GM19463 (cell line): Measurements from ENCODE around the gene FMOD.

ENCODE experiments used
- ATAC-seq: cut with Tn5 transposase; IDR thresholded peaks from one replicate; pipeline ENCODE4 v1.9.1; 2021; ENCODE audit warnings: mild to moderate bottlenecking, moderate library complexity; ENCODE audit not compliant: unreplicated experiment

Gene FMOD

GRCh38 chr1:203351037-203351625 lies at the start of gene FMOD:
FMOD (minus strand) TSS chr1:203351122; CDS start chr1:203348270, 2,852 bp downstream.
- no peak for ATAC-seq

DNA sequence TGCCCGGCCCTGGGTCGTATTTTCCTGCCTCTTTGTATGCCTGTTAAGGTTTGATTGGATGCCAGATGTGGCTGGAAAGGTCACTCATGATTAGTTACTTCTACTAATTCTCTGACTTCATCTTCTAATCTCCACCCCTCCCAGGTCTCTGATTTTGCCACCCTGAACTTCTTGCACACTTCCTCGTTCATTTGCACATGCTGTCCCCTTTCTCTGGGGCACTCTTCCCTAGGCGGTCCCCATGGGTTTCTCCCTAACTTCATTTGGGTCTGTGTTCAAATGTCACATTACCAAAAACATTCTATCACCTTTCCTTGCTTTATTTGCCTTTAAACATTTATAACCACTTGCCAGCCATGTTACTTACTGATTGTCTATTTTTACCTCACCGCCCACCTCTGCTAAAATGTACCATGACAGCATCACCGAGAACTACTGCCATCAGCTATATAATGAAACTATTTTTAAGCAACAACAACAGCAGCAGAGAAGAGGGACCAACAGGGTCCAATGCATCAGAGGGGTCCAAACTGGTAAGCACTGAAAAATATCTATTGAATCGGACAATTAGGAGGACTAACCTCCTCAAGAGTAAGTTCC lies 45.8 kb upstream of the FMOD start:
- no peak for ATAC-seq

GRCh38 chr1:203395751-203396150 lies 44.8 kb upstream of the FMOD start:
- ATAC-seq, result no peak

DNA sequence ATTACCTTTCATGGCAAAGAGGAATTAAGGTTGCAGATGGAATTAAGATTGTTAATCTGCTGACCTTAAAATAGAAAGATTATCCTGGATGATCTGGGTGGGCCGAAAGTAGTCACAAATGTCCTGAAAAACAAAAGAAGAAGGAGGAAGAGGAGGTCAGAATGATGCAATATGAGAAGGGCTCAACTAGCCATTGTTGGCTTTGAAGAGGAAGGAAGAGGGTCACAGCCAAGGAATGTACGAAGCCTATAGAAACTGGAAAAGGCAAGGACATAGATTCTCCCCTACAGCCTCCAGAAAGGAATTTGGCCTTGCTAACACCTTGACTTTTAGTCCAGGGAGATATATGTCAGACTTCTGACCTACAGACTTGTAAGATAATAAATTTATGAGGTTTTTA lies 39.4 kb upstream of the FMOD start:
- no peak for ATAC-seq

GRCh38 chr1:203388683-203389082 lies 37.8 kb upstream of the FMOD start:
- no peak for ATAC-seq

DNA sequence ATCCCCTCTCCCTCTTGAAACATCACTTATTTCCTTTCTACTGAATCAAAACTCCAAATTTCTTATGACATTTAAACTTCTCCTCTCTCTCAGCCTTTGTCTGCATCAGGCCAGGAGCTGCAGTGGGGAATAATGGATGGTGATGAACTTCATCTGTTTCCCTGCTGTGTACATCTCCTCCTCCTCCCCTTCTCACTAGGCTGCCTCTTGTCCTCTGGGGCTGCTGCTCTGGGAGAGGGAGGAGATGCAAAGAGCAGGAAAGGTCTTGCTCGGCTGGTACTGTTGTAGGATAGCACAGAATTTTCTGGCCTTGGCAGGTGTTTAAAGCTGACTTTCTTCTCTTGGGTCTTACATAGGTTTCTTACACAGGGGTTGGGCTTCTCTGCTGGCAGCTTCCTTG lies 31.1 kb upstream of the FMOD start:
- no peak for ATAC-seq

DNA sequence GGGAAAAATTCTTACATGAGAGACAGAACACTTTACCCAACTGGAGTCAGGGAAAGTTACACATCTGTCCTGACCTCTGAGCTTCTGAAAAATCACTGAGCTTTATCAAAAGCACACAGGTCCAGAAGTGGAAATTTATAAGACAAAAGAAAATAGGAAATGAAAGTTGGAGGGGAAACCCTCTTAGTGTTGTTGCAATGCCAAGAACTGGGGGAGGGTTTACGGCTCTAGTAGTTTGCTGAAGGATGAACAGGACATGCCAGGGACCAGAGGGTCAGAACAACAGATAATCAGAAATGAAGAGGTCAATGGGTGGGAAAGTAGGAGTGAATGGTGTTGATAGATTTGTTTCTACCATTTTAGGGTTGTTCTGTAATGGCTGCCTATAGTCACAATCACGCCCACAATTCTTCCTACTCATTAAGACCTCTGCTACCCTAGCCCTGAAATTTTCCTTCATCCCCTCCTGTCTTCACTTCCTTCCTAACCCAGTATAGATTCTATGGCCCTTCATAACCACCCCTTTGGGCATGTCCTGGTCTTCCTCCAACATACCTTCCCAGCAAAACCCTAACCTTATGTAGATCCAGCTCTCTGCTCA lies 30.3 kb upstream of the FMOD start:
- no peak for ATAC-seq

- ATAC-seq, result no peak
Measured at GRCh38 chr1:203380420-203381150, 29.7 kb upstream of the FMOD start.

DNA sequence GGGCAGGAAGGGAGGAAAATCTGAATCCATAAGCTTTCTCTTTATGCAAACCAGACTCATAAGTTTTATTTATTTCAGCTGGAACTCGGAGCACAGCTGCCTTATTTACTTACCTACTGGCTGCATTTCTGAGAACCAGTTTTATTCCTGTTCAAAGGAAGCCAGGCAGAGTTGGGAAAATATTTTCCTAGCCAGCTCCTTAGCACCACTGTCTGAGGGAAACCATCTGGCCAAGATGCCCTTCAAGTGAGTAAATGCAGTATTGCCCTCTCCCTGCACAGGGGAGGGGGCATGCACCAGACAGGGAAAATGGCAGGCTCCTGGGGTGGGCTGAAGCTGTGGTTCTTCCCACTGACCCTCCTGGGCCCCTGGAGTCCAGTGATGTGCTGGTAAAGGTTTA lies 28.9 kb upstream of the FMOD start:
- ATAC-seq, result no peak

DNA sequence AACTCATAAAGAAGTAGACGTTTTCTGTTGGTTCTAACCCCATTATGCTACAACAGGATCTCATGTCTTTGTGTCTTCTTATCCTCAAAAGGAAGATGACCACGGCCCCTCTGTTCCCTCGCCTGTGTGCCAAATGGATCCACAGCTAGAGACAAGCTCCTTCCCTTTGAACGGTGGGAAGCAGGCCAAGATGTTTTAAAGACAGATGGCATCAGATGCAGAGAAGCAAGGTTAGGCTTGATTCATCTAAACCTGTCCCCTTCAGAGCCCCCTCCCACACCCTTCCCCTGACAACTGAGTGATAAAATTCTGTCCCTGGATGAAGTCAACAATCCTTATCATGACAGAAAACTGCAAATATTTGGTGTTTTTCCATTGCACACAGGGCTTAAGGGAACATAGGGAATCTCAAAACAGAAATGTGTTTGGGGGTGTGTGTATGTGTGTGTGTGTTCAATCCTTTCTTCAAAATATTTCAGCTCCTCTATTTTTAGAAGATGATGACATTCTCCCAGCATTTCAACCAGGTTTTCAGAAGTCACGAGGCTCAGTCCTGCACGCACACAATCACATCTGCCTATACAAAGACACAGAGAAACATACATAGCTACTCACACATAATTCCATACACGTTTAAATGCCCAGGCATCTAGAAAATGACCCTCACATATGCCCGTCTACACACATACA lies 27.8 kb upstream of the FMOD start:
- ATAC-seq, result no peak

DNA sequence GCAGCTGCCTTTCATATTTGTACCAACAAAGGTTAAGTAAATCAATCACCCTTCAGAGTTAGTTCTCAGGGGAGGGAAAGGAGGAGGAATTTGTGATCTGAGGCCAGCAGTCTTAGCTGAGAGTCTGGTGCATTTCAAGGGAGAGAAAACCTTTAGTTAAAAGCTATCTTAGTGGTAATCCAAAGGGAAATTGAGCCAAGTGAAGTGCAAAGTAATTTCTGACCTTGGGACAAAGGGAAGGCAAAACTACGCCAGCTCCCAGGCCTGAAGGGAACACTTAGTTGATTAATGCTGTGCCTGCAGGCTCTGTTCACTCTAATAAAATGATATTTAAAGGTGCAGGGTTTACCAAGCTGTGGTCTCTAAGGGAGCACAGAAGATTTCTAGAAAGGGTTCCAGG lies 23.1 kb upstream of the FMOD start:
- no peak for ATAC-seq

DNA sequence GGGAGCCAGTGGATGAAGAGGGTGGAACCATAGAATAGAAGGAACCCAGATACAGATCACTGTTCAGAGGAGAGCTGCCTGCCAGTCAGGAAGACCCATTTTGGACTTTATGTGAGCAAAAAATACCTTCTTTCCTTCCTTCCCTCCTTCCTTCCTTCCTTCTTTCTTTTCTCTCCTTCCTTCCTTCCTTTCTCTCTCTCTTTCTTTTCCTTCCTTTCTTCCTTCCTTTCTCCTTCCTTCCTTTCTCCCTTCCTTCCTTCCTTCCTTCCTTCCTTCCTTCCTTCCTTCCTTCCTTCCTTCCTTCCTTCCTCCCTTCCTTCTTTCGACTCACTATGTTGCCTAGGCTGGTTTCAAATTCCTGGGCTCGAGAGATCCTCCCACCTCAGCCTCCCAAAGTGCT lies 22.1 kb upstream of the FMOD start:
- no peak for ATAC-seq

- ATAC-seq, result no peak
Measured at GRCh38 chr1:203371288-203371687, 20.4 kb upstream of the FMOD start.

GRCh38 chr1:203369666-203370065 lies 18.7 kb upstream of the FMOD start:
- no peak for ATAC-seq

- ATAC-seq, result no peak
Measured at GRCh38 chr1:203368624-203369451, 17.9 kb upstream of the FMOD start.

DNA sequence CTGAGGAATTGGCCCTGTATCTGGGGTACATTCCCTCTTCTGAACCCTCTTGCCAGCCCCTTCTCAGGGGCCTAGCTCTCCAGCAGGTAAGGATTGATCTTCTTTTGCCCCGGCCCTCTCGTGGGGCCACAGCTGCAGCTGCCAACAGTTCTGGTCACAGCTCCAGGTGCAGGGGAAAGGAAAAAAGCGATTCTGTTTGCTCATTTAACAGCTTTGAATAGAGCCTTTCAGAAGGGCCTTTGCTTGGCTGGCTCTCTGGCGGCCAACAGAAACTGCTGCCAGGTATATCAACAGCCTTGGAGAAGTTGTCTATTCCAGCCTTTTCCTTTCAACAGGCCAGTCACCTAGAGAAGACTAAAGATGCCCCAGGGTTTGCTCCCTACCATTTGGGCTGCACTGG lies 16.1 kb upstream of the FMOD start:
- no peak for ATAC-seq

DNA sequence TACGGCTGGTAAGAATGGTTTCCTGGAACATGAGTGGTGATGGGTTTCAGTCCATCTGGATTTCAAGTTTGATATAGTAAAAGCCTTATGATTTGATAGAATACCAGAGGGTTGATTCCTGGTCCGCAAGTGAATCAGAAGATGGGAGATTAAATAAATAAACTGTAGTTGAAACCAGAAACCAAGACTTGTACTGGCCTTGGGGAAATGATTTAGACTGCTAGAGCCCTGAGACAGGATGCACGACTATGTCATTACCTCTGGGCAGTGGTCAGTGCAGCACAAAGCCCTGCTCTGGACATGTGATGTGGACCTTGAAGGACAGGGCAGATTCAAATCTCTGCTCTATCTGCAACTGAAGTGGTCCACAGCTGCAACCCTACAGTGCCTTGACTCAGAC lies 15.6 kb upstream of the FMOD start:
- no peak for ATAC-seq

- no peak for ATAC-seq
Measured at GRCh38 chr1:203364806-203365205, 13.9 kb upstream of the FMOD start.

DNA sequence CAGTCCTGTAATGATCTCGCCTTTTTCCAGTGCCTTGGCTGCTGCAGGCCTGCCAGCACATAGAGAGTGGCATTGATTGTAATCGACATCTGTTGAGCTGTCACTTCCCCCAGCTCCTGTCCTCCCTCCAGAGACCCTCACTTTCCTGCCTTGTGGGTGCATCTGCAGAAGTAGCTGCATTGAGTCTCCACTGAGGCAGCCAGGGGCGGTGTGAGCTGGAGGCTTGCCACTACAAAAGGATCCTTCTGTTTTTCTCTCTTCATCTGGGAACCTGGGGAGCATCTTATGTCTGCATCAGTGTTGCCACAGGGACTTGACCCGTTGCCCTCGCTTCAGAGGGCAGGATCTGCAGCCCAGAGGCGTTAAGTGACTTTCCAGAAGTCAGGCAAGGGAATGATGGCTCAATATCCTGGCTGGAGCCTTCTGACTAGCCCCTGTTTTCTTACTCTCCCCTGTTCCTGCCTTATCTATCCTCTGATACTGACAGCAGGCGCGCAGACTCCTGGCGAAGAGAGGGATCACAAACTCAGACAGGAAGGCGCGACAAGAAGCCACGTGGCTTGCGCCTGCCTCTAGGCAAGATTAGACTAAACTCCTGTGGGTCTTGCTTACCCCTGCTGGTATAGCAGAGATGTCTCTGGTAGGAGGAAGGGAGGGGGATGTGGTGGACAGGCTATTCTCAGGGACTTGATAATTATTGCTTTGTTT lies 13.3 kb upstream of the FMOD start:
- no peak for ATAC-seq

DNA sequence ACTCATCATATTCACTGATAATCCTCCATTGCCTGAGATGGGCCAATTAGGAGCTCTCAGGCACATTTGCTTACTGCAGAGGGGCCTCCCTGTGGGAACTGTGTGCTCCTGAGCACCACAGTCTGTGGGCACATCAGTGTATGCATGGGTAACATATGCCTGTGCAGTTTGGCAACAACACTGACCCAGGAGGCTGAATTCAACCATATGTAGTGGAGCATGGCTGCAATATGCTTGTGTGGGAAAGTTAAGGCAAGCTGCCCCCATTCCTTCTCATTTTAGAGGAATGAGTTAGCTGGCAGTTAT lies 11.8 kb upstream of the FMOD start:
- no peak for ATAC-seq
